T-helper 2 cell treated with Interferon-gamma antibody and Interleukin-4, amounts not matched to agents 5 μg/mL and 100 μg/mL, for 36 hours (primary cell): ENCODE measurements around the gene LIPE.

Source experiments
- DNase-seq: peaks from one replicate; pipeline ENCODE4 v3.0.0; 2021; ENCODE audit warnings: low spot score
- H3K27ac Mint-ChIP-seq: one replicate; pipeline ENCODE4 v1.8.0; 2021; ENCODE audit warnings: mild to moderate bottlenecking, mixed read lengths
- H3K27me3 Mint-ChIP-seq: one replicate; pipeline ENCODE4 v1.8.0; 2021; ENCODE audit warnings: low read depth, mixed read lengths
- H3K36me3 Mint-ChIP-seq: one replicate; pipeline ENCODE4 v1.8.0; 2021; ENCODE audit warnings: low read depth, mixed read lengths
- H3K4me1 Mint-ChIP-seq: one replicate; pipeline ENCODE4 v1.8.0; 2021; ENCODE audit warnings: low read depth, mixed read lengths
- H3K4me3 Mint-ChIP-seq: one replicate; pipeline ENCODE4 v1.8.0; 2022; ENCODE audit warnings: mild to moderate bottlenecking, moderate library complexity, mixed read lengths
- H3K9me3 Mint-ChIP-seq: one replicate; pipeline ENCODE4 v1.8.0; 2021; ENCODE audit warnings: mixed read lengths

LIPE gene

DNA sequence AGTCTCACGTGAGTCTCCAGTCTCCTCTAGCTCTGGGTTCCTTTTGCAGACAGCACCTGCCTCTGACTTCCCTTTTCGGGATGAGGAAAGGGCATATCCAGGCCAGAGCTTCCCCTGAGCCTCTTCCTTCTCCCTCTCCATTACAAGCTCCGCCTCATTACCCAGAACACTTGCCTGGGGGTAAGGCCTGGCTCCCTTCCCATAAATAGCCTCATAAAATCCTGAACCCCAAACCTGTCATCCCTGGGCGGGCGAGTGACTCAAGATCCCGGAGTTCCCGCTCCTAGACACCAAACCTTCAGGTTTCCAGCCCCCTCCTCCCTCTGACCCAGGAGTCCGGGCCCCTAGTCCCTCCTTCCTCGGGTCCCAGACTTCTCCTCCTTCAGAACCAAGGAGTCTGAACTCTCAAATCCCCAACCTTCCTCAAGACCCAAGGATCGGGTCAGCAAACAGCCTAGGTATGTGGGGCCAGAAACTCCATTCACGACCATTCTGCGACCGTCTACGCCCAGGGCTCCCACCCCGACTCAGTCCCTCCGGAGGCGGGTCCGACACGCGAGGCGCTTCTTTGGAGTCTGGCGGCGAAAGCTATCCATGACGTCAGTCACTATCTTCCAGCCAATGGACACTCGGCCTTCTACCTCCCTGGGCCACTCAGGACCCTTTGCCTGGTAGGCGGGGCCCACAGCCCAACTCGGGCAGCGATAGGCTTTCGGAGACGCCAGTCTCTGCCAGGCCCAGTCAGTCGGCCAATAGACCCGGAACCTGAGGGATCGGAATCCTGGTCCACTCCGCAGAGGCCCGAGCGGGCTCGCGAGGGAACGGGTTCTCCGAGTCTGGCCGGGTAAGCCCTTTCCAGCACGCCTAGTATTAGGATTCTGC, 30.6 kb downstream of the LIPE start:
- Mint-ChIP-seq H3K4me3 (peak overlapping the region; percentile 86), H3K4me1 (peaks cover 32% of the 10 kb centered on the region), H3K9me3 (no peaks in the 10 kb centered on the region), H3K27me3 (peaks cover 6% of the 10 kb centered on the region), H3K27ac (peak overlapping the region; percentile 90), H3K36me3 (peaks cover 1% of the 10 kb centered on the region)
- peak; percentile 98 for DNase-seq

DNA sequence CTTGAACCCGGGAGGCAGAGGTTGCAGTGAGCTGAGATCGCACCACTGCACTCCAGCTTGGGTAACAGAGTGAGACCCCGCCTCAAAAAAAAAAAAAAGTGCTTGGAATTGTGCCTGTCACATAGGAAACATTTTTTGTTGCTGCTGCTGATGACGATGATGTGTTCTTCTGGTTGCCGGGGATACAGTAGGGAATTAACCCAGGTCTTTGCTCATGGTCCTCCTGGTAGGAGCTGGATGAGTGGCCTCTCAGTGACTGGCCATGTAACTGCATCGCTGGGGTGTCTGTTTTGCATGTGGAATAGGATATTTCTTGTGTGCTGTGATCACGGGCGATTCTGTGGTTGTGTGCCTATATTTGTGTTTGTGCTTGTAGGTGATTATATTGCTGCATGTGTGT, 32.4 kb downstream of the LIPE start:
- peaks cover 1% of the 10 kb centered on the region for H3K36me3 Mint-ChIP-seq
- H3K9me3 Mint-ChIP-seq: no peaks in the 10 kb centered on the region
- no peak for DNase-seq
- no peak overlapping the region for H3K4me3 Mint-ChIP-seq
- peaks cover 17% of the 10 kb centered on the region for H3K27me3 Mint-ChIP-seq
- H3K4me1 Mint-ChIP-seq: peaks cover 20% of the 10 kb centered on the region
- H3K27ac Mint-ChIP-seq: no peak overlapping the region

DNA sequence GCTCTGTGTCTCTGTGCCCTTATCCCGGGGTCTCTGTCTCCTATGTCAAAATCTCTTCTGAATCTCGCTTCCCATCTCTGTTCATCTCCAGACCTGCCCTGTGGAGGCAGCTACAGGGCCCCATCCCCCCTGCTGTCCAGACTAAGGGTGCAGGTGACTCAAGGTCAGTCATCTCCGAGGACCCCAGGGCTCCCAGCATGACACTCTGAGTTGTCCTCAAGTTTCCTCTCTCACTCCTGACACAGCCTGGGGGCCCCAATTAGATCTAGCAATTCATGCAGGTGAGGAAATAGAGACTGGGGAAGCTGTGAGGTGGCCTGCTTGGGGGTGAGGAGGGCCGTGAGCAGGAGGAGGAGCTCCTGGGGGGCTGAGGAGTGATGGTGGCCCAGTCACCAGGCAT, 35.0 kb downstream of the LIPE start:
- DNase-seq: no peak
- Mint-ChIP-seq H3K9me3 (no peaks in the 10 kb centered on the region), H3K27ac (no peak overlapping the region), H3K4me1 (peaks cover 9% of the 10 kb centered on the region), H3K27me3 (peaks cover 27% of the 10 kb centered on the region), H3K36me3 (no peaks in the 10 kb centered on the region), H3K4me3 (no peak overlapping the region)

DNA sequence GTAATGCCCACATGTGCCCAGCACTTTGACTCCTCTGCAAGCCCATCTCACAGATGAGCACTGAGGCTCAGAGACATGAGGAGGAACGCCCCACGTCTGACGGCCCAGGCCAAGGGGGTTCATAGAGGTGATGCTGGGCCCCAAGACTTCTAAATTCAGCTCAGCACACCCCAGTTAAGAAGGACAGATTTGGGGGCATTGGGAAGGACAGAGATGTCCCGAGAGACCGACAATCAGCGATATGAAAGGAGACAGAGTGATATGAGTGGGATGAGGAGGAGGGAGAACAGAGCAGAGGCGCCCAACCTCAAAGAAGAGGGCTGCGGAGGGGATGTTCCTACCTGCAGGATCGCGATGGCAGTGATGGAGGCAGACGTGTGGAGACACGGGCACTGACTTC, 37.3 kb downstream of the LIPE start, which contains the start of gene CNFN:
TSS of gene CNFN (minus strand) at position 399 of the 400 bp plus-strand sequence. CDS start 1,260 bp downstream, outside the sequence.
- Mint-ChIP-seq H3K9me3 (no peaks in the 10 kb centered on the region), H3K4me1 (peaks cover 4% of the 10 kb centered on the region), H3K27ac (no peak within 1 kb of the TSS), H3K36me3 (no peaks in the 10 kb centered on the region), H3K4me3 (no peak within 1 kb of the TSS), H3K27me3 (peaks cover 36% of the 10 kb centered on the region)
- no peak for DNase-seq

DNA sequence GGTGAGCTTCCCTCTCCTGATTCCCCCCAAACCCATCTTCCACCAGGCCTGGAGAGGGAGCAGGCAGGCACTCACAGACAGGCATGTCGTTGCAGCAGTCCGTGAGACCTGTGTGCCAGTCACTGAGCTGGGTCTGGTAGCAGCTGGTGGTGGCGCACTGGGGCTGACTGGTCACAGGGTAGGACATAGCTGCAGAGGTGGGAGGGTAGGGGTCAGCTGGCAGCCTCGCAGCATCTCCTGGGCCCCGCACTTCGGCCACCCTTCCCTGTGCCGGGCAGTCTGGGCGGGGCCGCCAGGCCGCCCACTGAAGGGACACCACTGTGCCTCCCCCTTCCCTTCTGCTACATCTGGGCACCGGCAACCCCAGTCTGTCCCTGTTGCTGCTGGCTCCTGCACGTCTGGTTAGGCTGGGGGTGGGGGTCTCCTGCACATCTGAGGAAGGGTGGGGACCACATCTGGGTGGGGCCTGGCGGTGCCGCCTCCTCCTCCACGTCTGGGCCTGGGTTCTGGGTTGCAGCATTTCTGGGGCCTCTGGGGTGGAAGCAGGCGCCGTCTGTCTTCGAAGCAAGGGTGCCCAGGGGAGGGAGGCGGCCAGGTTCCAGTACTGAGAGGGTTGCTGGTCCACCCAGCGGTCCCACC, 38.2 kb downstream of the LIPE start:
- Mint-ChIP-seq H3K36me3 (no peaks in the 10 kb centered on the region), H3K9me3 (no peaks in the 10 kb centered on the region), H3K27ac (no peak overlapping the region), H3K4me3 (no peak overlapping the region), H3K4me1 (peaks cover 4% of the 10 kb centered on the region), H3K27me3 (peaks cover 36% of the 10 kb centered on the region)
- DNase-seq: no peak

DNA sequence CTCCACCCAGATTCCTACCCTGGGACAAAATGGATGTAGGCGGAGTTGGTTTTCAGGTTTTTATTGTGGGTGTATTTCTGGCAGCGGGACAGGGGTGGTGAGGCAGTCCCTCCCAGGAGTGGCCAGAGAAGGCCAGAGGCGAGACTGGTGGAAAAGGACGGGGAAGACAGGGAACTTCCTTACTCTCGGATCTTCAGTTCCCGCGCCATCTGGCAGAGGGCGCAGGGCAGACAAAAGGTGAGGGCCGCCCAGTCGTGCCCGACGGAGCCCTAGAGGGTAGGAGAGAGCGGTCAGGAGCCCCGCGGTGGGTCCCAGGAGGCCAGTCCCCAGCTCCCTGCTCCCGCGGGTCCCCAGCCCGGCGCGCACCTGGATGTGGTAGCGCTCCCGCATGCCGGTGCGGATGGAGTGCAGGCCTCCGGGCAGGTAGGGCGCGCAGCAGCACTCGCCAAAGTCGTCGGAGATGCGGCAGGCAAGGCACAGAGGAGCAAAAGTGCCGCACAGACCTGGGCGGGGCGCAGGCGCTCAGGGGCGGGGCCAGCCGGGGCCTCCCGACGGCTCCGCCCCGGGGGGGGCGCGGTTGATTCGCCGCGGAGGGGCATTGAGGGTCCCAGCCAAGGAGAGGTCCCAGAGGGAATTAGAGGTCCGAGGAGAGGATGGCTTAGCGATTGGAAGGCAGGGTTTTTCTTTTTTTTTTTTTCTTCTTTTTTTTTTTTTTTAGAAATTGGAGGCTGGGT, 40.0 kb downstream of the LIPE start:
- Mint-ChIP-seq H3K27me3 (peaks cover 34% of the 10 kb centered on the region), H3K36me3 (no peaks in the 10 kb centered on the region), H3K9me3 (no peaks in the 10 kb centered on the region), H3K4me1 (peaks cover 4% of the 10 kb centered on the region), H3K4me3 (peak overlapping the region; percentile 57), H3K27ac (no peak overlapping the region)
- DNase-seq: peak; percentile 58

DNA sequence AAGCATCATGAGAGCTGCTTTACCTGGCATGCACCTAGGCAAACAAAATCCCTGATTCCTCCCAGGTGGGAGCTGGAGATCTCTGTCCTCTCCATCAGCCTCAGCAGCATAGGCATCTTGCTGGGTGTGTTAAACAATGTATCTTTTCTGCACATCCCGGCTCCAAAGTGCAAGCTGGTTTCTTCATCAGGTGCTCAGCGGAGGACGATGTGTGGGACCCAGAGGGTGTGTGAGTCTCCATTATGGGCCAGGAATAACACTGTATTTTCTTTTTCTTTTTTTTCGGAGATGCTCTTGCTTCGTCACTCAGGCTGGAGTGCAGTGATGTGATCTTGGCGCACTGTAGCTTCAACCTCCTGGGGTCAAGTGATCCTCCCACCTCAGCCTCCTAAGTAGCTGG, 47.0 kb downstream of the LIPE start:
- Mint-ChIP-seq H3K4me3 (no peak overlapping the region), H3K27me3 (peaks cover 4% of the 10 kb centered on the region), H3K36me3 (no peaks in the 10 kb centered on the region), H3K4me1 (no peaks in the 10 kb centered on the region), H3K27ac (no peak overlapping the region), H3K9me3 (no peaks in the 10 kb centered on the region)
- DNase-seq: no peak

DNA sequence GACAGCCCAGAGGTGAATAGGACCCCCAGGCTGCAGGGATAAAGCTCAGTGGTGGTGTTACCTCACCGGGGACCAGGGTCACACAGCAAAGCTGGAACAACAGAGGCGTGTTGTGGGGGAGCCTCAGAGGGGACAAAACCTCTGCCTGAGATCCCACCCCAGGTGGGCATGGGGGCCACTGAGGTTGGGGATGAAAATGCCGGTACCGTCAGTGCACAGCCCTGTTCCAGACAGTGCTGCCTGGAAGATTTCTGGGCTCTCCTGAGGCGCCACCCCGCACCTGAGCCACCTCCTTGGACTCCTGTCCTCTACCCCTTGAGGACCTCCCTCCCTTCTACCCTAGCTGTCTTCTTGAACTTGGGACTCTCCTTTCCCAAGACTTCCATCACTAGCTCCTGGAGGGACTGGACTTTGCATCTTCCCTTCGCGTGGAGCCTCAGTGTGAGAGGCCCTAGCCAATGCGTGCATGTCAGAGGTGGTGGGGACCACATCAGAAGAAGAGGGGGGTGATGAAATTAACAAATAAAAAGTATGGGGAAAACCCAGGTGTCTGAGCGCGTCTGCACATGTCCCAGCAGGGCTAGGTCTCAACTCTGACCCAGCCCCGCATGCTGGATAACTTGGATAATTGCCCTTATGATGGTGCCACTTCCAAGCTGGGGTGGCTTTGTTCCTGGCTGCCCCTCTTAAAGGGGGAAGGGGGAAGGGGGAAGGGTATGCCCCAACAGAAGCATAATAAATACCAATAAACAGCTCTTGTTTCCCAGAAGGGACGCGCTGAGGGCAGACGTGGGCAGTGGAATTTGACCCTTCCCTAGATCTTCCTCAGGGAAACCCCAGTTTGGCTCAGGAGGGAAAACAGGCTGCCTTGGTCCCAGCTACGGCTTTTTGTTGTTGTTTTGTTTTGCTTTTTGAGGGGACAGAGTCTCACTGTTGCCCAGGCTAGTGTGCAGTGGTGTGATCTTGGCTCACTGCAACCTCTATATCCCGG, 48.7 kb downstream of the LIPE start:
- no peaks in the 10 kb centered on the region for H3K36me3 Mint-ChIP-seq
- no peak overlapping the region for H3K4me3 Mint-ChIP-seq
- H3K4me1 Mint-ChIP-seq: no peaks in the 10 kb centered on the region
- no peak for DNase-seq
- peaks cover 4% of the 10 kb centered on the region for H3K27me3 Mint-ChIP-seq
- no peaks in the 10 kb centered on the region for H3K9me3 Mint-ChIP-seq
- no peak overlapping the region for H3K27ac Mint-ChIP-seq

DNA sequence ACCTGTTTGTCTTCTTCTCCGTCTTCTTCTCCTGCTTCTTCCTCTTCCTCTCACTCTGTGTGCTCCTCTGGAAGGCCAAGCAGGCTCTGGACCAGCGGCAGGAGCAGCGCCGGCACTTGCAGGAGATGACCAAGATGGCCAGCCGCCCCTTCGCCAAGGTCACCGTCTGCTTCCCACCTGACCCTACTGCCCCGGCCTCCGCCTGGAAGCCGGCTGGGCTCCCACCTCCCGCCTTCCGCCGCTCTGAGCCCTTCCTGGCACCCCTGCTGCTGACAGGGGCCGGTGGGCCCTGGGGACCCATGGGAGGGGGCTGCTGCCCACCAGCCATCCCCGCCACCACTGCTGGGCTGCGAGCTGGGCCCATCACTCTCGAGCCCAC, 51.0 kb downstream of the LIPE start:
- H3K9me3 Mint-ChIP-seq: no peaks in the 10 kb centered on the region
- H3K27me3 Mint-ChIP-seq: no peaks in the 10 kb centered on the region
- no peaks in the 10 kb centered on the region for H3K4me1 Mint-ChIP-seq

DNA sequence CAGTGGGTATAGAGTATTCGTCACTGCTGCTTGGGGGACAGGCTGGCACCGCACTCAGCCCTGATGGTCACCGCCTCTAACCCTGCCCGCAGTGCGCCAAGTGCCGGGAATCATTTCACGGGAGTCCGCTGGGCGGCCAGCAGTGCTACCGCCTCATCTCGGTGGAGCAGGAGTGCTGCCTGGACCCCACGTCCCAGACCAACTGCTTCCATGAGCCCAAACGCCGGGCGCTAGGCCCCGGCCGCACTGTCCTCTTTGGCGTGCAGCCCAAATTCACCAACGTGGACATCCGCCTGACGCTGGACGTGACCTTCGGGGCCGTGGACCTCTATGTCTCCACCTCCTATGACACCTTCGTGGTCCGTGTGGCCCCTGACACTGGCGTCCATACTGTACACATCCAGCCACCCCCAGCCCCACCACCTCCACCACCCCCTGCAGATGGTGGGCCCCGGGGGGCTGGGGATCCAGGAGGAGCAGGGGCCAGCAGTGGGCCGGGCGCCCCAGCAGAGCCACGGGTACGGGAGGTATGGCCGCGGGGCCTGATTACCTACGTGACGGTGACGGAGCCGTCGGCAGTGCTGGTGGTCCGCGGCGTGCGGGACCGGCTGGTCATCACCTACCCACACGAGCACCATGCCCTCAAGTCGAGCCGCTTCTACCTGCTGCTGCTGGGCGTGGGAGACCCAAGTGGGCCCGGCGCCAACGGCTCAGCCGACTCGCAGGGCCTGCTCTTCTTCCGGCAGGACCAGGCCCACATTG, 51.6 kb downstream of the LIPE start:
- Mint-ChIP-seq H3K4me3 (no peak overlapping the region), H3K27ac (no peak overlapping the region), H3K4me1 (no peaks in the 10 kb centered on the region), H3K36me3 (no peaks in the 10 kb centered on the region), H3K27me3 (no peaks in the 10 kb centered on the region), H3K9me3 (no peaks in the 10 kb centered on the region)
- DNase-seq: no peak

More for the DNA sequence above, 51.0 kb downstream of the LIPE start:
- H3K36me3 Mint-ChIP-seq: no peaks in the 10 kb centered on the region
- no peak overlapping the region for H3K27ac Mint-ChIP-seq
- no peak for DNase-seq
- no peak overlapping the region for H3K4me3 Mint-ChIP-seq

DNA sequence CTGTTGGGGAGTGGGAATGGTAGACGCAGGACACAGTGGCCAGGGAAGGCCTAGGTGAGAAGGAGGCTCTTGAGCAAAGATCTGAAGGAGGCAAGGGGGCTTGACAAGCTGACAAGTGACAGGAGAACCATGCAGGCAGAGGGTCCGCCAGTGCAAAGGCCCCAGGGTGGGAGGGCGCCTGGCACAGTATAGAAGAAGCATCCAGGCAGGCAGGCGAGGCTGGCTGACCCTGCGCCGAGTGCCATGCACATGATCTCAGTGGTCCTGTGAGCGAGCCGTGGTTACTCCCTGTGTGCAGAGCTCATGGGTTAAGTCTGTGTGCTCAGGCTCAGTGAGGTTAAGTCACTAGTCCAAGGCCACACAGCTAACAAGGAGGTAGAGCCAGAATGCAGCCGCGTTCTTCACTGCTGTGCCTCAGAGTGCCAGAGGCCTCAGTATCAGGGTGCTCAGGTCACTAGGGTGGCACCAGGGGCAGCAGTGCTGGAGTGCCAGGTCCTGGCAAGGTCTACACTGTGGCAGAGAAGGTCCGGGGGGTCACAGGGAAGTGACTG, 52.3 kb downstream of the LIPE start:
- no peak overlapping the region for H3K27ac Mint-ChIP-seq
- H3K36me3 Mint-ChIP-seq: no peaks in the 10 kb centered on the region
- H3K9me3 Mint-ChIP-seq: no peaks in the 10 kb centered on the region
- no peak overlapping the region for H3K4me3 Mint-ChIP-seq
- no peak for DNase-seq
- no peaks in the 10 kb centered on the region for H3K4me1 Mint-ChIP-seq
- H3K27me3 Mint-ChIP-seq: no peaks in the 10 kb centered on the region

DNA sequence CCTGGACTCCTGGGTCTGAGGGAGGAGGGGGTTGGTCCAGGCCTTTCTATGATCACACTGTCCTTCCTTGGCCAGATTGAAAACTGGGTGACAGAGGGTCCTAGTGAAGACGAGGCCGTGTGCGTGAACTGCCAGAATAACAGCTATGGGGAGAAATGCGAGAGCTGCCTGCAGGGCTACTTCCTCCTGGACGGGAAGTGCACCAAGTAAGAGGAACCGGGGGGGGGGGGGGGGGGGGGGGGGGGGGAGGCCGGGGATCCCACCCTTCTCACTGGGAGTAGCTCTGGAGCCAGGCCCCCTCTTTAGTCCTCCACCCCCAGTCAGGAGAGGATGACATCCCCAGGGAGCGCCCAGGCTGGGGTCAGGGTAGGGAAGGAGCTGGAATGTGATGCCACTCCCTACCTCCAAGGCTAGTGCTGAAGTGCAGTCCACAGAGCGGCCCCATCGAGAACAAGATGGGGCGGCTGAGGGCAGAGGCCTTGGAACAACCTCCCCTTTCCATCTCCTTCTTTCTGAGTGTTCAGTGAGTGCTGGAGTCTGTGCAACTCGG, 56.5 kb downstream of the LIPE start:
- Mint-ChIP-seq H3K27ac (no peak overlapping the region), H3K4me3 (no peak overlapping the region), H3K4me1 (no peaks in the 10 kb centered on the region), H3K36me3 (no peaks in the 10 kb centered on the region), H3K9me3 (no peaks in the 10 kb centered on the region), H3K27me3 (no peaks in the 10 kb centered on the region)
- no peak for DNase-seq
